GM18519 (cell line): ENCODE results near the gene SELENOK.

ENCODE experiments used
- ATAC-seq: cut with Tn5 transposase; IDR thresholded peaks from one replicate; pipeline ENCODE4 v1.9.1; 2021; ENCODE audit warnings: mild to moderate bottlenecking, moderate library complexity; ENCODE audit not compliant: unreplicated experiment, low FRiP score

SELENOK gene

GRCh38 chr3:53844262-53845102 is 47.2 kb downstream of the SELENOK start:
- no peak for ATAC-seq

- no peak for ATAC-seq
Observed at GRCh38 chr3:53843195-53844177, 48.2 kb downstream of the SELENOK start.

- no peak for ATAC-seq
Observed at GRCh38 chr3:53842436-53843194, 49.0 kb downstream of the SELENOK start.

DNA sequence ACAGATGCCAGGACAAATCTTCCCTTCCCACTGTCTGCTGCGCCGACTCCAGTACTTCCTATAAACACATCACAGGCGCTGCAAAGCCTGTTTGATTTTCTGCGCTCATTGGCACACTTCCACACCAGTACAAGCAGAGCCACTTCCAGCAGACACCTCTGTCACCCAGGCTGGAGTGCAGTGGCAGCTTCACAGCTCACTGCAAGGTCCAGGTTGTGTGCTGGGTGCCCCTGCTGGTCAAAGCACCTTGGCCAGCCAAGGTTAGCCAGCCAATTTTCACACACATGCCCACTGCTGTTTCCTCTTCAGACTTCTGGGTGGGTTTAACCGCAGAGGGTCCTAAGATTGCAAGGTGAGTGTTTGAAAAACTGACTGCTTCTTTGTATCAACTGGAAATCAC is 50.4 kb downstream of the SELENOK start:
- ATAC-seq: no peak

GRCh38 chr3:53837331-53837730 is 54.3 kb downstream of the SELENOK start:
- ATAC-seq: no peak

DNA sequence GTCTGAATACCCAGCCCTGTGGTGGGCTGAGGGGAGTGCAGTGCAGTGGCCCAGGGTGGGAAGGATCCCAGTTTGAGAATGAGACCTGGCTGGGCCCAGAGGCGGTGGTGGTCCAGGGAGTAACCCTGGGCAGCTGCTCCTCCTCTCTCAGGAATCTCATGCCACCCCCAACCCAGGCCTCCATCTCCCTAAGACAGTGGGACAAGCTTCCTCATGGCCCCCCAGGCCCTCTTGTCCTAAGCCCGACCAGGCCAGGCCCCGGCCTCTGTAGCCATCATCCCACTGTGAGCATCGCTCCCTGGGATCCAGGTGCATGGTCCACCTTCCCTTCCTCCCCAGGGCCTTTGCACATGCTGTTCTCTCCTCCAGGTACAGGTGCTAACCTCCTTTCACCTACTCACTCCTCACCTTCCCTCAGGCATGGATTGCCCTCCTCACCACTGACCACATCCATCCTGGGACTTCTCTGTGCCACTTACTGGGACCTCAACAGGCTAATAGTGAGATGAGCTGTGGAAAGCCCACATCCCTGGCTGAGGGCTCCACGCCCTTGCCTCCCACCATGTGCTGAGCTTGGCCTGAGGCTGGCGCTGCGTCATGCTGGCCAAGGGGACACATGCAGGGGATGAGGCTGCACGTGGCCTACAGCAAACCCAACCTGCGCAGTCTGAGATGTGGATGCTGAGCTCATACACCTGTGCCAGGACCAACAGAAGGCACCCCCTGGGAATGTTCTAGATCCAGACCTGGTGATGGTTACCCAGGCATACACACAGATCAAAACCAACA is 55.4 kb downstream of the SELENOK start:
- no peak for ATAC-seq

- no peak for ATAC-seq
Observed at GRCh38 chr3:53835257-53835656, 56.4 kb downstream of the SELENOK start.

DNA sequence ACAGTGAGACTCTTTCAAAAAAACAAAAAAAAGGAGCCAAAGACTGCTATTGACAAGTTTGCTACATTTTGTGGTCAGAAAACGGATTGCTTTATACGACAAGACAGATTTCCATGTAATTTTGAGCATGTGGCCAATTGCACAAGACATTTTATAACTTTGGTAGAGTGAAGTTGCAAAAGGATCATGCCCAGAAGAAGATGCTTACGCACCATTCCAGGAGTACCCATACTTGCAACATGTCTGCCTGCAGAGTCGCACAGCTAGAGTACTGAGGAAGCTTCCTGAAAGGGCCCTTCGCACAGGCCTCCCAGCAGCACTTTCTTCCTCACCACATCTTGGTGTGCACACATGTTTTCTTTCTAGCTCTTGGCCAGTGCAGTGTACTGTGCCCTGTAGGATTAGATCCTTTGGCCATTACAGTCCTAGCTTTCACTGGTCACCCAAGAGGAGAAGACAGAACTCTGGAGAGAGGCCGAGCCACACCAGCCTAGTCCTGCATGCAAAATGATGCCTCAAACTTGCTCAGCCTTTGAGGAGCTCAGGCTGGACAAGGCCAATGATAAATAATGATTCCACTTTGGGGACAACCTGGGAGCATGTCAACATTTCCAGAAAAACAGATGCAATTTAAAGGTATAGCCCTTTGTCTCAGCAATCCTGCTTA is 57.1 kb downstream of the SELENOK start:
- no peak for ATAC-seq
